HCT116 (cell line): ENCODE results near the gene FRK. TPM values are rescaled to one million over a fixed set of nuclear protein-coding genes. Genes with fewer than 3 reads are reported as not detected.

ENCODE experiments used
- ATAC-seq: fragments of 200-7000 bp; cut with Tn5 transposase; 2 replicates; pipeline ENCODE4 v1.9.1; 2020; ENCODE audit warnings: mild to moderate bottlenecking, moderate library complexity
- BruUV-seq: library from RNA; stranded (reverse); fragments of 400-500 nt; replicated peaks from 2 replicates; lab custom pipeline; 2021; lab: Mats Ljungman, UMichigan
- CTCF ChIA-PET: fragments of 300-600 bp; sonication (Branson Sonifier 250); formaldehyde crosslinking; loops from one replicate; lab custom pipeline; 2021; ENCODE audit warnings: antibody characterized with exemption; lab: Charles Lee
- POLR2A ChIA-PET: fragments of 300-600, 350-600 bp; sonication (Branson Sonifier 250); formaldehyde crosslinking; loops from one replicate; lab custom pipeline; 2021; ENCODE audit warnings: antibody characterized with exemption; lab: Charles Lee
- RAD21 ChIA-PET, 2 experiments: fragments of 300-600 bp; sonication (Branson Sonifier 250); formaldehyde crosslinking; loops; one replicate each; lab custom pipeline; 2023; ENCODE audit warnings: low total read pairs in 2 of 2; ENCODE audit not compliant: uncharacterized antibody in 2 of 2, unreplicated experiment in 2 of 2, low non-redundant PET in 1 of 2; lab: Charles Lee
- DNase-seq: peaks from one replicate; pipeline ENCODE4 v3.0.0-alpha.2; 2010; ENCODE audit warnings: low read depth, low spot score
- H2AFZ ChIP-seq: fragments of 200-600 bp; shearing (Covaris generic), sonication (generic); 2 replicates; pipeline ENCODE4 v1.6.1; 2017; ENCODE audit warnings: low read depth, mixed run types, mixed read lengths, antibody characterized with exemption, low read length; ENCODE audit not compliant: poor library complexity, severe bottlenecking
- H3K27ac ChIP-seq: 2 replicates; pipeline ENCODE4 v1.5.1; 2012; ENCODE audit warnings: low read depth, low read length
- H3K27me3 ChIP-seq: fragments of 200-600 bp; sonication (generic); 2 replicates; pipeline ENCODE4 v1.6.1; 2016; ENCODE audit warnings: mixed run types, low read length, mixed read lengths; ENCODE audit not compliant: insufficient read depth
- H3K36me3 ChIP-seq, 2 experiments: fragments of 200-500 bp in 1 of 2; fragments of 200-600 bp in 1 of 2; sonication (Bioruptor generic) in 1 of 2; sonication (generic) in 1 of 2; 2 replicates each; pipeline versions ENCODE4 v1.5.1 to v1.6.1; 2014 to 2016; ENCODE audit warnings: low read length in 2 of 2, inconsistent platforms in 1 of 2, mixed read lengths in 1 of 2, mixed run types in 1 of 2; ENCODE audit not compliant: insufficient read depth in 2 of 2, control insufficient read depth in 1 of 2
- H3K4me1 ChIP-seq, 2 experiments: fragments of 200-600 bp in 1 of 2; sonication (generic) in 1 of 2; 2 replicates each; pipeline versions ENCODE4 v1.5.1 to v1.6.1; 2012 to 2017; ENCODE audit warnings: low read length in 2 of 2, inconsistent platforms in 1 of 2, mild to moderate bottlenecking in 1 of 2, mixed read lengths in 1 of 2, mixed run types in 1 of 2, moderate library complexity in 1 of 2; ENCODE audit not compliant: insufficient read depth in 2 of 2, control insufficient read depth in 1 of 2
- H3K4me2 ChIP-seq: fragments of 200-600 bp; sonication (generic); 2 replicates; pipeline ENCODE4 v1.6.1; 2017; ENCODE audit warnings: mixed run types, low read length, mixed read lengths
- H3K4me3 ChIP-seq, 2 experiments: fragments of 200-600 bp in 1 of 2; sonication (generic) in 1 of 2; replicated peaks in 1 of 2; 2 replicates each; pipeline ENCODE4 v1.5.1; 2011 to 2016; ENCODE audit warnings: low read length in 2 of 2, control low read depth in 1 of 2, low read depth in 1 of 2, mild to moderate bottlenecking in 1 of 2, mixed read lengths in 1 of 2, mixed run types in 1 of 2
- H3K79me2 ChIP-seq: fragments of 200-600 bp; sonication (generic); 2 replicates; pipeline ENCODE4 v1.6.1; 2017; ENCODE audit warnings: mild to moderate bottlenecking, mixed run types, low read length, moderate library complexity, mixed read lengths; ENCODE audit not compliant: insufficient read depth
- H3K9ac ChIP-seq: fragments of 200-600 bp; sonication (generic); 2 replicates; pipeline ENCODE4 v1.6.1; 2016; ENCODE audit warnings: low read length, mixed read lengths
- H3K9me2 ChIP-seq: fragments of 200-600 bp; sonication (generic), shearing (Covaris generic); 2 replicates; pipeline ENCODE4 v1.6.1; 2017; ENCODE audit warnings: mixed run types, mild to moderate bottlenecking, moderate library complexity; ENCODE audit not compliant: insufficient read depth
- H3K9me3 ChIP-seq, 2 experiments: fragments of 200-500 bp in 1 of 2; fragments of 200-600 bp in 1 of 2; sonication (Bioruptor generic) in 1 of 2; sonication (generic) in 1 of 2; 2 replicates each; pipeline ENCODE4 v1.6.1; 2014 to 2017; ENCODE audit warnings: low read length in 2 of 2, mixed read lengths in 2 of 2, inconsistent platforms in 1 of 2, low read depth in 1 of 2, mild to moderate bottlenecking in 1 of 2, mixed run types in 1 of 2, moderate library complexity in 1 of 2; ENCODE audit not compliant: control insufficient read depth in 1 of 2, insufficient read depth in 1 of 2
- H4K20me1 ChIP-seq: fragments of 200-600 bp; sonication (generic), shearing (Covaris generic); 2 replicates; pipeline ENCODE4 v1.6.1; 2017; ENCODE audit warnings: mixed run types, mild to moderate bottlenecking, moderate library complexity; ENCODE audit not compliant: insufficient read depth
- CBX3 ChIP-seq: IDR thresholded peaks from 2 replicates; pipeline ENCODE4 v1.6.1; 2012; ENCODE audit warnings: low read depth
- CEBPB ChIP-seq: IDR thresholded peaks from 2 replicates; pipeline ENCODE4 v1.6.1; 2012; ENCODE audit warnings: low read depth
- EGR1 ChIP-seq: IDR thresholded peaks from 2 replicates; pipeline ENCODE4 v1.6.1; 2012; ENCODE audit warnings: low read depth
- ELF1 ChIP-seq: IDR thresholded peaks from 2 replicates; pipeline ENCODE4 v1.6.1; 2012; ENCODE audit warnings: low read depth, borderline replicate concordance
- EZH2 ChIP-seq: fragments of 200-600 bp; sonication (generic); IDR thresholded peaks from 2 replicates; pipeline ENCODE4 v1.6.1; 2017; ENCODE audit warnings: antibody characterized with exemption, mixed run types
- MAX ChIP-seq: IDR thresholded peaks from 2 replicates; pipeline ENCODE4 v1.6.1; 2012
- POLR2A ChIP-seq: IDR thresholded peaks from 2 replicates; pipeline ENCODE4 v1.7.0; 2011; ENCODE audit warnings: borderline replicate concordance; ENCODE audit not compliant: insufficient read depth, insufficient read length; ENCODE audit errors: extremely low read depth
- POLR2AphosphoS5 ChIP-seq: IDR thresholded peaks from 2 replicates; pipeline ENCODE4 v1.6.1; 2011; ENCODE audit warnings: mild to moderate bottlenecking, low read depth, low read length, moderate library complexity
- RAD21 ChIP-seq: IDR thresholded peaks from 2 replicates; pipeline ENCODE4 v1.6.1; 2012; ENCODE audit warnings: low read depth, mild to moderate bottlenecking
- REST ChIP-seq: IDR thresholded peaks from 2 replicates; pipeline ENCODE4 v1.6.1; 2012; ENCODE audit warnings: low read depth
- SIN3A ChIP-seq: IDR thresholded peaks from 2 replicates; pipeline ENCODE4 v1.6.1; 2012; ENCODE audit warnings: low read depth
- SP1 ChIP-seq: IDR thresholded peaks from 2 replicates; pipeline ENCODE4 v1.6.1; 2012; ENCODE audit warnings: low read depth
- SRF ChIP-seq: IDR thresholded peaks from 2 replicates; pipeline ENCODE4 v1.6.1; 2012; ENCODE audit warnings: low read depth
- TCF7L2 ChIP-seq: IDR thresholded peaks from 2 replicates; pipeline ENCODE4 v1.7.0; 2011; ENCODE audit warnings: borderline replicate concordance, inconsistent platforms; ENCODE audit not compliant: insufficient read depth, insufficient read length; ENCODE audit errors: extremely low read depth
- ZNF274 ChIP-seq: fragments of 200-500 bp; sonication (Bioruptor generic); IDR thresholded peaks from 2 replicates; pipeline ENCODE4 v1.6.1; 2014; ENCODE audit warnings: mild to moderate bottlenecking, low read depth, low read length, inconsistent platforms
- intact Hi-C: fragments of 100-400 bp; cut with micrococcal nuclease; formaldehyde crosslinking; loops from 2 replicates; pipeline ENCODE4 v1.10.0; 2022
- total RNA-seq: library from RNA; stranded (reverse); gene quantifications from one replicate; pipeline ENCODE4 v1.2.1, GENCODE V29; 2021; ENCODE audit not compliant: unreplicated experiment
- TF ChIP-seq, protein P1 (sequence below), 3 experiments: fragments of 200-600 bp in 1 of 3; sonication (generic) in 1 of 3; IDR thresholded peaks in 2 of 3; conservative IDR thresholded peaks in 1 of 3; 2 replicates each; pipeline ENCODE4 v1.5.1; 2012 to 2017; ENCODE audit warnings: low read depth in 2 of 3, low read length in 2 of 3, antibody characterized with exemption in 1 of 3, borderline replicate concordance in 1 of 3, control low read depth in 1 of 3, mild to moderate bottlenecking in 1 of 3, mixed read lengths in 1 of 3, mixed run types in 1 of 3, moderate library complexity in 1 of 3; ENCODE audit not compliant: insufficient read depth in 1 of 3
- TF ChIP-seq, protein P2 (sequence below): IDR thresholded peaks from 2 replicates; pipeline ENCODE4 v1.6.1; 2011; ENCODE audit warnings: mild to moderate bottlenecking, low read length, moderate library complexity; ENCODE audit not compliant: insufficient replicate concordance; ENCODE audit errors: extremely low read depth

Gene FRK
- total RNA-seq, 1 experiment from 2014 or later = 3.7 TPM

DNA sequence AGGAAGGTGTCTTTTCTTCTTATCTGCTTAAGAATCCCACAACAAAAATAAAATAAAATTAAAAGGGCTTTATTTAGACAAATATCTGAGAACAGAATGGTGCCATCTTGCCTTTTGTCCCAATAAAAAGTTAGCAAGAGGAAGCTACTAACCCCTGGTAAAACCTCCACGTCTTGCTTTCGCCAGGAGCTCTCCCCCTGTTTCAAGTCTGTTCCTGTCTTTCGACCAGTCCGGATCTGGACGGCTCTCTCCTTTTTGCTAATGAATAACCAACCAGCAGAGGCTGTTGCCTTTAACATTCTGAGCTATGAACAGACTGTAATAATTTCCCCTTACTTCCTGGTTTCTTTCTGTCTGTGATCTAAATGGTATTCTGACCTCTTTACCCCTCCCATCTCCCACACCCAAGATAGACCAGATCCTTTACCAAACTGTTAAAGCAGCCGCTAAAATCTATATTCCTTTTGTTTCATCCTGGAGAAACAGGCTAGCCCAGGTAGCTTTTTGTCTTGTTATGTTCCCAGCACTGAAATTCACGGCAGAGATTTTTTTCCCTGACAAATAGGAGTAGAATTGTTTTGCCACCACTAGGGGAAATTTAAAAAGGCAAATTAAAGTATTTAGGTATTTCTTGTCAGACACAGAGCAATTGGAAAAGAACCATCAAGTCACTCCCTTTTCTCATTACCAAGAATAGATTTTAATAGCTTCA is at the start of gene FRK (continued):
- TF ChIP-seq, protein P1, sequence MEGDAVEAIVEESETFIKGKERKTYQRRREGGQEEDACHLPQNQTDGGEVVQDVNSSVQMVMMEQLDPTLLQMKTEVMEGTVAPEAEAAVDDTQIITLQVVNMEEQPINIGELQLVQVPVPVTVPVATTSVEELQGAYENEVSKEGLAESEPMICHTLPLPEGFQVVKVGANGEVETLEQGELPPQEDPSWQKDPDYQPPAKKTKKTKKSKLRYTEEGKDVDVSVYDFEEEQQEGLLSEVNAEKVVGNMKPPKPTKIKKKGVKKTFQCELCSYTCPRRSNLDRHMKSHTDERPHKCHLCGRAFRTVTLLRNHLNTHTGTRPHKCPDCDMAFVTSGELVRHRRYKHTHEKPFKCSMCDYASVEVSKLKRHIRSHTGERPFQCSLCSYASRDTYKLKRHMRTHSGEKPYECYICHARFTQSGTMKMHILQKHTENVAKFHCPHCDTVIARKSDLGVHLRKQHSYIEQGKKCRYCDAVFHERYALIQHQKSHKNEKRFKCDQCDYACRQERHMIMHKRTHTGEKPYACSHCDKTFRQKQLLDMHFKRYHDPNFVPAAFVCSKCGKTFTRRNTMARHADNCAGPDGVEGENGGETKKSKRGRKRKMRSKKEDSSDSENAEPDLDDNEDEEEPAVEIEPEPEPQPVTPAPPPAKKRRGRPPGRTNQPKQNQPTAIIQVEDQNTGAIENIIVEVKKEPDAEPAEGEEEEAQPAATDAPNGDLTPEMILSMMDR (IDR thresholded peaks at IDR 0.05 in 2 of 3, conservative IDR thresholded peaks at IDR 0.05 in 1 of 3; ENCODE audit: borderline replicate concordance in 1 of 3, insufficient read depth in 1 of 3, low read depth in 2 of 3, low read length in 2 of 3) = peak; percentile 21 to 53 (median 27); a peak in 4 of 6 replicates
- TF ChIP-seq RAD21 = 0 out of 2 replicates have a peak, but pooled peaks have one; percentile 4
- TF ChIP-seq CEBPB = 0 out of 2 replicates have a peak, but pooled peaks have one; percentile 25
- TF ChIP-seq MAX = 0 out of 2 replicates have a peak, but pooled peaks have one; percentile 38
- peak; percentile 50; the same call in 1 of the 2 replicates for TF ChIP-seq SIN3A
- peak; percentile 26; the same call in 1 of the 2 replicates for TF ChIP-seq CBX3
- TF ChIP-seq POLR2A = no peak
- TF ChIP-seq POLR2AphosphoS5 = peak; percentile 81
- peak; percentile 54 for TF ChIP-seq ELF1
- TF ChIP-seq, all 23 proteins: peak for 10

DNA sequence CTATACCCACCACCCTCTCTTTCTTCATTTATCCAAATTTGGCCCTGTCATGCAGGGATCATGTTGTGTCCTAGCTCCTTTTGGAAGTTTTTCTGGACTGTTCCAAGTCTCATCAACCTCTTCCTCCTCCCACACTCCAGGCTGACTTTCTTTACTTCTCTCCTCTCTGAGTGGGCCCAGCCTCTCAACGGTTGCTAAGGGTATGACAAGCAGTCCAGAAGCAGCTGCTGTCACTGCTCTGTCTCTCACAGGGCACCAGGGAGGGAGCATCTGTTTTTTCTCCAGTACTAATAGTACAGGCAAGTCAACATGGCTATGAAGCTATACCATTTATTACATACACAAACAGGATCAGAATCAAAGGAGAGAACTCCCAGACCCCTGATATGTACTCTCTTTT is 48.1 kb upstream of the FRK start:
- no peaks in the 10 kb centered on the region for H4K20me1 ChIP-seq
- H3K4me3 ChIP-seq = no peak overlapping the region
- ChIA-PET RAD21 (no interaction called here), POLR2A (interaction anchor here (1.6 kb wide), 1 partner anchor 8 kb away, joined by 5 read pairs; the partner anchor contains the start of gene NT5DC1), CTCF (no interaction called here)
- H3K4me2 ChIP-seq = no peak overlapping the region
- ATAC-seq (no peak), DNase-seq (no peak)
- intact Hi-C loops = no loop called here
- H3K27me3 ChIP-seq = no peaks in the 10 kb centered on the region
- H3K9ac ChIP-seq = no peak overlapping the region
- no peaks in the 10 kb centered on the region for H3K9me3 ChIP-seq
- no peaks in the 10 kb centered on the region for H3K79me2 ChIP-seq
- H3K27ac ChIP-seq = no peak overlapping the region
- no peak overlapping the region for H2AFZ ChIP-seq
- BruUV-seq = no TSS peak
- H3K4me1 ChIP-seq = no peaks in the 10 kb centered on the region
- H3K36me3 ChIP-seq = peaks cover 11 to 16% of the 10 kb centered on the region in 2 experiments; a peak in 3 of 4 replicates
- no peaks in the 10 kb centered on the region for H3K9me2 ChIP-seq
- TF ChIP-seq ZNF274 = no peak
- no peak for TF ChIP-seq EGR1
- no peak for TF ChIP-seq EZH2
- TF ChIP-seq, protein P2, sequence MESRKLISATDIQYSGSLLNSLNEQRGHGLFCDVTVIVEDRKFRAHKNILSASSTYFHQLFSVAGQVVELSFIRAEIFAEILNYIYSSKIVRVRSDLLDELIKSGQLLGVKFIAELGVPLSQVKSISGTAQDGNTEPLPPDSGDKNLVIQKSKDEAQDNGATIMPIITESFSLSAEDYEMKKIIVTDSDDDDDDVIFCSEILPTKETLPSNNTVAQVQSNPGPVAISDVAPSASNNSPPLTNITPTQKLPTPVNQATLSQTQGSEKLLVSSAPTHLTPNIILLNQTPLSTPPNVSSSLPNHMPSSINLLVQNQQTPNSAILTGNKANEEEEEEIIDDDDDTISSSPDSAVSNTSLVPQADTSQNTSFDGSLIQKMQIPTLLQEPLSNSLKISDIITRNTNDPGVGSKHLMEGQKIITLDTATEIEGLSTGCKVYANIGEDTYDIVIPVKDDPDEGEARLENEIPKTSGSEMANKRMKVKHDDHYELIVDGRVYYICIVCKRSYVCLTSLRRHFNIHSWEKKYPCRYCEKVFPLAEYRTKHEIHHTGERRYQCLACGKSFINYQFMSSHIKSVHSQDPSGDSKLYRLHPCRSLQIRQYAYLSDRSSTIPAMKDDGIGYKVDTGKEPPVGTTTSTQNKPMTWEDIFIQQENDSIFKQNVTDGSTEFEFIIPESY = no peak
- no peak for TF ChIP-seq SRF
- TF ChIP-seq TCF7L2 = no peak
- TF ChIP-seq SP1 = no peak
- TF ChIP-seq REST = no peak
- TF ChIP-seq SIN3A = no peak
- no peak for TF ChIP-seq POLR2AphosphoS5
